OCI-LY1 (cell line): ENCODE measurements around the gene DNAJC11.

Experiments
- CTCF ChIP-seq: fragments of 200-600 bp; sonication (generic), shearing (Covaris generic); IDR thresholded peaks from 2 replicates; pipeline ENCODE4 v1.5.1; 2017; ENCODE audit warnings: mild to moderate bottlenecking, antibody characterized with exemption, low read length, moderate library complexity, mixed read lengths
- EZH2 ChIP-seq: fragments of 200-600 bp; sonication (generic), shearing (Covaris generic); IDR thresholded peaks from 2 replicates; pipeline ENCODE4 v1.8.0; 2017; ENCODE audit warnings: borderline replicate concordance, mixed run types, mild to moderate bottlenecking, antibody characterized with exemption, low read length, moderate library complexity, mixed read lengths

GRCh38 chr1:6599141-6599975 lies 102.3 kb downstream of the DNAJC11 start:
- TF ChIP-seq CTCF (no peak), EZH2 (no peak)
